SK-N-SH (cell line): Measurements from ENCODE around the gene B3GNT3. TPM values are rescaled to one million over a fixed set of nuclear protein-coding genes. Genes with fewer than 3 reads are reported as not detected.

Source experiments
- CTCF ChIA-PET: fragments of 300-600, 350-600 bp; formaldehyde crosslinking; extraction: SDS; loops from one replicate; lab custom pipeline; 2021; lab: Yijun Ruan, JAX
- POLR2A ChIA-PET: fragments of 350-600 bp; sonication (Branson Sonifier 250); formaldehyde crosslinking; extraction: SDS; loops from one replicate; lab custom pipeline; 2020; ENCODE audit warnings: antibody characterized with exemption, inconsistent platforms; lab: Yijun Ruan, JAX
- DNase-seq: peaks from one replicate; pipeline ENCODE4 v3.0.0; 2012
- H2AFZ ChIP-seq: fragments of 200-600 bp; sonication (generic); 2 replicates; pipeline ENCODE4 v1.8.1; 2016; ENCODE audit warnings: antibody characterized with exemption, mild to moderate bottlenecking, low read depth
- H3F3A ChIP-seq: fragments of 200-600 bp; sonication (generic); replicated peaks from 2 replicates; pipeline ENCODE3; 2016; ENCODE audit warnings: antibody characterized with exemption, mild to moderate bottlenecking; ENCODE audit not compliant: insufficient read depth
- H3K27ac ChIP-seq, 2 experiments: fragments of 200-500 bp in 1 of 2; fragments of 200-600 bp in 1 of 2; sonication (Bioruptor generic) in 1 of 2; sonication (generic), shearing (Covaris generic) in 1 of 2; 2 replicates each; pipeline versions ENCODE4 v1.5.1 to v1.6.1; 2014 to 2016; ENCODE audit warnings: low read depth in 2 of 2, inconsistent platforms in 1 of 2, low read length in 1 of 2, mild to moderate bottlenecking in 1 of 2, mixed read lengths in 1 of 2
- H3K27me3 ChIP-seq: fragments of 200-600 bp; sonication (generic), shearing (Covaris generic); 2 replicates; pipeline ENCODE4 v1.6.1; 2016; ENCODE audit warnings: mixed run types; ENCODE audit not compliant: insufficient read depth
- H3K36me3 ChIP-seq, 2 experiments: fragments of 200-500 bp in 1 of 2; fragments of 200-600 bp in 1 of 2; sonication (Bioruptor generic) in 1 of 2; sonication (generic) in 1 of 2; replicated peaks in 1 of 2; 2 replicates each; pipeline versions ENCODE3 to v1.5.1; 2014 to 2016; ENCODE audit warnings: low read length in 1 of 2, mild to moderate bottlenecking in 1 of 2; ENCODE audit not compliant: insufficient read depth in 2 of 2, control insufficient read depth in 1 of 2
- H3K4me1 ChIP-seq, 2 experiments: fragments of 200-500 bp in 1 of 2; fragments of 200-600 bp in 1 of 2; sonication (Bioruptor generic) in 1 of 2; sonication (generic), shearing (Covaris generic) in 1 of 2; 2 replicates each; pipeline versions ENCODE4 v1.5.1 to v1.6.1; 2014 to 2016; ENCODE audit warnings: low read depth in 1 of 2, low read length in 1 of 2, mixed run types in 1 of 2; ENCODE audit not compliant: insufficient read depth in 2 of 2, control insufficient read depth in 1 of 2
- H3K4me2 ChIP-seq: fragments of 200-600 bp; sonication (generic), shearing (Covaris generic); 2 replicates; pipeline ENCODE4 v1.6.1; 2017; ENCODE audit warnings: mixed run types
- H3K4me3 ChIP-seq, 2 experiments: fragments of 200-500 bp in 1 of 2; fragments of 200-600 bp in 1 of 2; sonication (Bioruptor generic) in 1 of 2; sonication (generic), shearing (Covaris generic) in 1 of 2; 2 replicates each; pipeline versions ENCODE4 v1.5.1 to v1.8.1; 2014 to 2016; ENCODE audit warnings: low read depth in 2 of 2, inconsistent platforms in 1 of 2, low read length in 1 of 2, mild to moderate bottlenecking in 1 of 2, mixed read lengths in 1 of 2, moderate library complexity in 1 of 2
- H3K79me2 ChIP-seq: fragments of 200-600 bp; sonication (generic); 2 replicates; pipeline ENCODE4 v1.8.1; 2017; ENCODE audit warnings: mild to moderate bottlenecking; ENCODE audit not compliant: insufficient read depth
- H3K9ac ChIP-seq: fragments of 200-600 bp; sonication (generic); 2 replicates; pipeline ENCODE4 v1.6.1; 2017; ENCODE audit warnings: mixed run types
- H3K9me2 ChIP-seq: fragments of 200-600 bp; sonication (generic); 2 replicates; pipeline ENCODE4 v1.6.1; 2017; ENCODE audit warnings: mixed run types
- H3K9me3 ChIP-seq: fragments of 200-600 bp; sonication (generic); 2 replicates; pipeline ENCODE4 v1.6.1; 2017; ENCODE audit warnings: mixed run types, mild to moderate bottlenecking, moderate library complexity
- H4K20me1 ChIP-seq: fragments of 200-600 bp; sonication (generic); 2 replicates; pipeline ENCODE4 v1.6.1; 2017; ENCODE audit warnings: mild to moderate bottlenecking, mixed run types; ENCODE audit not compliant: insufficient read depth
- EP300 ChIP-seq, 2 experiments: IDR thresholded peaks; 2 replicates each; pipeline versions ENCODE4 v1.4.0 to v1.6.1; 2012; ENCODE audit warnings: borderline replicate concordance in 1 of 2, low read depth in 1 of 2, low read length in 1 of 2
- FOSL2 ChIP-seq: IDR thresholded peaks from 2 replicates; pipeline ENCODE4 v1.4.0; 2012; ENCODE audit warnings: low read depth, mild to moderate bottlenecking, moderate library complexity, borderline replicate concordance
- FOXM1 ChIP-seq: IDR thresholded peaks from 2 replicates; pipeline ENCODE4 v1.4.0; 2012; ENCODE audit warnings: low read depth, mild to moderate bottlenecking
- GABPA ChIP-seq: IDR thresholded peaks from 2 replicates; pipeline ENCODE4 v1.4.0; 2012; ENCODE audit warnings: low read depth, mild to moderate bottlenecking
- MEF2A ChIP-seq: IDR thresholded peaks from 2 replicates; pipeline ENCODE4 v1.4.0; 2012; ENCODE audit warnings: low read depth, borderline replicate concordance
- MXI1 ChIP-seq: IDR thresholded peaks from 2 replicates; pipeline ENCODE4 v1.6.1; 2012; ENCODE audit warnings: mild to moderate bottlenecking, low read depth, low read length, improper control_type of control experiment
- NRF1 ChIP-seq: IDR thresholded peaks from 2 replicates; pipeline ENCODE4 v1.6.1; 2012; ENCODE audit warnings: low read depth, mild to moderate bottlenecking, low read length
- POLR2AphosphoS5 ChIP-seq: IDR thresholded peaks from 2 replicates; pipeline ENCODE4 v1.6.1; 2012; ENCODE audit warnings: low read depth, low read length
- RAD21 ChIP-seq: IDR thresholded peaks from 2 replicates; pipeline ENCODE4 v1.6.1; 2012; ENCODE audit warnings: mild to moderate bottlenecking, low read length
- RCOR1 ChIP-seq: fragments of 150-350 bp; IDR thresholded peaks from 2 replicates; pipeline ENCODE4 v1.6.1; 2017; ENCODE audit warnings: antibody characterized with exemption, low read length
- RFX5 ChIP-seq: IDR thresholded peaks from 2 replicates; pipeline ENCODE4 v1.6.1; 2012; ENCODE audit warnings: mild to moderate bottlenecking, improper control_type of control experiment, low read length
- TAF1 ChIP-seq: IDR thresholded peaks from 2 replicates; pipeline ENCODE4 v1.6.1; 2012; ENCODE audit warnings: low read depth, mild to moderate bottlenecking, low read length, moderate library complexity, borderline replicate concordance
- TEAD4 ChIP-seq: IDR thresholded peaks from 2 replicates; pipeline ENCODE4 v1.4.0; 2012; ENCODE audit warnings: mild to moderate bottlenecking, borderline replicate concordance; ENCODE audit not compliant: insufficient read depth
- YY1 ChIP-seq: IDR thresholded peaks from 2 replicates; pipeline ENCODE4 v1.4.0; 2012; ENCODE audit warnings: low read depth, mild to moderate bottlenecking
- WGBS: methylation state at CpG from one replicate; pipeline ENCODE4 v1.1.6; 2017; ENCODE audit warnings: low lambda C conversion rate; 5-methylcytosine and 5-hydroxymethylcytosine counted together
- polyA plus RNA-seq, 3 experiments: library from polyadenylated mRNA; depleted of rRNA; stranded (reverse); fragments of >200 nt; gene quantifications; 2 replicates each; pipeline ENCODE4 v1.2.3, GENCODE V29; 2012
- TF ChIP-seq, protein P1 (sequence below): IDR thresholded peaks from 2 replicates; pipeline ENCODE4 v1.4.0; 2012; ENCODE audit warnings: low read depth, borderline replicate concordance
- TF ChIP-seq, protein P2 (sequence below): IDR thresholded peaks from 2 replicates; pipeline ENCODE4 v1.4.0; 2012; ENCODE audit warnings: low read depth, borderline replicate concordance
- TF ChIP-seq, protein P3 (sequence below): fragments of 200-600 bp; sonication (generic); IDR thresholded peaks from 2 replicates; pipeline ENCODE4 v1.6.1; 2017; ENCODE audit warnings: antibody characterized with exemption, mild to moderate bottlenecking, moderate library complexity
- TF ChIP-seq, protein P4 (sequence below): IDR thresholded peaks from 2 replicates; pipeline ENCODE4 v1.6.1; 2012; ENCODE audit warnings: mild to moderate bottlenecking, low read depth, low read length, moderate library complexity

Gene B3GNT3
- polyA plus RNA-seq, 1 of the 3 experiments (the other 2 are of a cell fraction) = not detected

DNA sequence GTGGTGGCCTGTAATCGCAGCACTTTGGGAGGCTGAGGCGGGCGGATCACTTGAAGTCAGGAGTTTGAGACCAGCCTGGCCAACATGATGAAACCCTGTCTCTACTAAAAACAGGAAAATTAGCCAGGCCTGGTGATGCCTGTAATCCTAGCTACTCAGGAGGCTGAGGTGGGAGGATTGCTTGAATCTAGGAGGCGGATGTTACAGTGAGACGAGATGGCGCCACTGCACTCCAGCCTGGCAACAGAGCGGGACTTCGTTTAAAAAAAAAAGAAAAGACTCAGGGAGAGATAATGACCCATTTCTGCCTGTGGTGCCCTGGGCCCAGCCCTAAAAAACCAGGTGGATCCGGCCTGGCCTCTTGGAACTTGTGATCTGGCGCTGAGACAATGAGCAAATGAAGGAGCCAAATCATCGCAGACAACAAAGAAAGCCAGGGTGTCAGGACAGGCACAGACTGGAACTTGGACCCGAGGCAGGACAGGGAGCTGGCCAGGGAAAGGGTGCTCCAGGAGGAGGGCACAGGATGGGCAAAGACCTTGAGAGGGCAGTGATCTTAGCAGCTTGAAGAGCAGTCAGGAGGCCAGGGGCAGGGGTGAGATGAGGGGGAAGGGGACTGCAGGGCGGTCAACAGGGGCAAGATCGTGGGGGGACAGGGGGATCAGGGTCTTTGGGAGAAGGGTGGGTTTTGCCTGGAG lies 53.8 kb downstream of the B3GNT3 start:
- Histone ChIP-seq H3K36me3 (no peaks in the 10 kb centered on the region), H4K20me1 (no peaks in the 10 kb centered on the region), H3K27me3 (no peaks in the 10 kb centered on the region), H2AFZ (no peak overlapping the region), H3K27ac (no peak overlapping the region), H3K79me2 (no peaks in the 10 kb centered on the region), H3K9me2 (no peaks in the 10 kb centered on the region), H3F3A (no peaks in the 10 kb centered on the region), H3K4me1 (no peaks in the 10 kb centered on the region; a peak in 1 of 4 replicates)
- CTCF ChIA-PET = interaction anchor here (0.9 to 1.8 kb wide), 3 partner anchors 11 to 107 kb away, joined by 3 to 9 read pairs (median 5); partner anchors contain the start of gene RPL18A
- 93% methylated on average over 14 of the region's 14 CpGs for WGBS
- DNase-seq = peak; percentile 9
- POLR2A ChIA-PET = interaction anchor here (1.1 to 1.6 kb wide), 3 partner anchors 11 to 18 kb away, joined by 3 to 7 read pairs (median 3); partner anchors contain the start of gene RPL18A
- no peak for TF ChIP-seq FOSL2
- no peak for TF ChIP-seq EP300 (IDR thresholded peaks at IDR 0.05; ENCODE audit: borderline replicate concordance in 1 of 2, low read depth in 1 of 2, low read length in 1 of 2)
- no peak for TF ChIP-seq FOXM1
- TF ChIP-seq RFX5 = no peak
- TF ChIP-seq, all 33 proteins: peak for 0
- Histone ChIP-seq H3K9me3 (no peaks in the 10 kb centered on the region), H3K4me2 (no peak overlapping the region), H3K9ac (no peak overlapping the region), H3K4me3 (no peak overlapping the region)

DNA sequence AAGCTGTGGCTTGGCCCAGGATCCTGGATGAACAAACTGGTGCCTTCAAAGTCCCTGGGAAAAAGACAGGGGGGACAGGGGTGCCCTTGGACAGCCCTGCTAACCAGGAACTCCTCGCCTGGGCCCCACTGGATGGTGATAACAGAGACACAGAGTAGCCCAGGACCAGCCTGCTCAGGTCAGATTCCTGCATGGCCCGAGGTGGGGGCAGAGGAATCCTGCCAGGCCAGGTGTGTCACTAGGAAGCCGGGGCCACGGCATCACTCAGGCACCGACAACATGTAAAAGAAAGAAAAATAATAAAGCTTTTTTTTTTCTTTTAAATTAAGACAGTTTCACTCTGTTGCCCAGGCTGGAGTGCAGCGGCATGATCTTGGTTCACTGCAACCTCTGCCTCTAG lies 59.1 kb downstream of the B3GNT3 start:
- Histone ChIP-seq H2AFZ (no peak overlapping the region), H3K4me2 (no peak overlapping the region), H3K79me2 (no peaks in the 10 kb centered on the region), H3K27ac (no peak overlapping the region), H3K36me3 (no peaks in the 10 kb centered on the region), H3K4me3 (no peak overlapping the region), H3K9me3 (no peaks in the 10 kb centered on the region), H3K9ac (no peak overlapping the region), H3K27me3 (no peaks in the 10 kb centered on the region), H4K20me1 (no peaks in the 10 kb centered on the region), H3F3A (no peaks in the 10 kb centered on the region), H3K9me2 (no peaks in the 10 kb centered on the region), H3K4me1 (no peaks in the 10 kb centered on the region; a peak in 1 of 4 replicates)
- DNase-seq = no peak
- WGBS = 89% methylated on average over 5 of the region's 6 CpGs
- ChIA-PET POLR2A (no interaction called here), CTCF (interaction anchor here (0.8 to 5.8 kb wide), 13 partner anchors 11 to 508 kb away, joined by 3 to 46 read pairs (median 7); partner anchors contain the start of gene B3GNT3)
- TF ChIP-seq FOSL2 = no peak
- no peak for TF ChIP-seq YY1
- TF ChIP-seq TEAD4 = no peak
- no peak for TF ChIP-seq FOXM1
- TF ChIP-seq, protein P1, sequence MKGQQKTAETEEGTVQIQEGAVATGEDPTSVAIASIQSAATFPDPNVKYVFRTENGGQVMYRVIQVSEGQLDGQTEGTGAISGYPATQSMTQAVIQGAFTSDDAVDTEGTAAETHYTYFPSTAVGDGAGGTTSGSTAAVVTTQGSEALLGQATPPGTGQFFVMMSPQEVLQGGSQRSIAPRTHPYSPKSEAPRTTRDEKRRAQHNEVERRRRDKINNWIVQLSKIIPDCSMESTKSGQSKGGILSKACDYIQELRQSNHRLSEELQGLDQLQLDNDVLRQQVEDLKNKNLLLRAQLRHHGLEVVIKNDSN = no peak
- TF ChIP-seq POLR2AphosphoS5 = no peak
- TF ChIP-seq, protein P2, sequence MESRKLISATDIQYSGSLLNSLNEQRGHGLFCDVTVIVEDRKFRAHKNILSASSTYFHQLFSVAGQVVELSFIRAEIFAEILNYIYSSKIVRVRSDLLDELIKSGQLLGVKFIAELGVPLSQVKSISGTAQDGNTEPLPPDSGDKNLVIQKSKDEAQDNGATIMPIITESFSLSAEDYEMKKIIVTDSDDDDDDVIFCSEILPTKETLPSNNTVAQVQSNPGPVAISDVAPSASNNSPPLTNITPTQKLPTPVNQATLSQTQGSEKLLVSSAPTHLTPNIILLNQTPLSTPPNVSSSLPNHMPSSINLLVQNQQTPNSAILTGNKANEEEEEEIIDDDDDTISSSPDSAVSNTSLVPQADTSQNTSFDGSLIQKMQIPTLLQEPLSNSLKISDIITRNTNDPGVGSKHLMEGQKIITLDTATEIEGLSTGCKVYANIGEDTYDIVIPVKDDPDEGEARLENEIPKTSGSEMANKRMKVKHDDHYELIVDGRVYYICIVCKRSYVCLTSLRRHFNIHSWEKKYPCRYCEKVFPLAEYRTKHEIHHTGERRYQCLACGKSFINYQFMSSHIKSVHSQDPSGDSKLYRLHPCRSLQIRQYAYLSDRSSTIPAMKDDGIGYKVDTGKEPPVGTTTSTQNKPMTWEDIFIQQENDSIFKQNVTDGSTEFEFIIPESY = no peak
- TF ChIP-seq, protein P3, sequence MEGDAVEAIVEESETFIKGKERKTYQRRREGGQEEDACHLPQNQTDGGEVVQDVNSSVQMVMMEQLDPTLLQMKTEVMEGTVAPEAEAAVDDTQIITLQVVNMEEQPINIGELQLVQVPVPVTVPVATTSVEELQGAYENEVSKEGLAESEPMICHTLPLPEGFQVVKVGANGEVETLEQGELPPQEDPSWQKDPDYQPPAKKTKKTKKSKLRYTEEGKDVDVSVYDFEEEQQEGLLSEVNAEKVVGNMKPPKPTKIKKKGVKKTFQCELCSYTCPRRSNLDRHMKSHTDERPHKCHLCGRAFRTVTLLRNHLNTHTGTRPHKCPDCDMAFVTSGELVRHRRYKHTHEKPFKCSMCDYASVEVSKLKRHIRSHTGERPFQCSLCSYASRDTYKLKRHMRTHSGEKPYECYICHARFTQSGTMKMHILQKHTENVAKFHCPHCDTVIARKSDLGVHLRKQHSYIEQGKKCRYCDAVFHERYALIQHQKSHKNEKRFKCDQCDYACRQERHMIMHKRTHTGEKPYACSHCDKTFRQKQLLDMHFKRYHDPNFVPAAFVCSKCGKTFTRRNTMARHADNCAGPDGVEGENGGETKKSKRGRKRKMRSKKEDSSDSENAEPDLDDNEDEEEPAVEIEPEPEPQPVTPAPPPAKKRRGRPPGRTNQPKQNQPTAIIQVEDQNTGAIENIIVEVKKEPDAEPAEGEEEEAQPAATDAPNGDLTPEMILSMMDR = no peak
- no peak for TF ChIP-seq RAD21
- TF ChIP-seq GABPA = no peak
- no peak for TF ChIP-seq NRF1
- no peak for TF ChIP-seq TAF1
- TF ChIP-seq MXI1 = no peak
- TF ChIP-seq, protein P4, sequence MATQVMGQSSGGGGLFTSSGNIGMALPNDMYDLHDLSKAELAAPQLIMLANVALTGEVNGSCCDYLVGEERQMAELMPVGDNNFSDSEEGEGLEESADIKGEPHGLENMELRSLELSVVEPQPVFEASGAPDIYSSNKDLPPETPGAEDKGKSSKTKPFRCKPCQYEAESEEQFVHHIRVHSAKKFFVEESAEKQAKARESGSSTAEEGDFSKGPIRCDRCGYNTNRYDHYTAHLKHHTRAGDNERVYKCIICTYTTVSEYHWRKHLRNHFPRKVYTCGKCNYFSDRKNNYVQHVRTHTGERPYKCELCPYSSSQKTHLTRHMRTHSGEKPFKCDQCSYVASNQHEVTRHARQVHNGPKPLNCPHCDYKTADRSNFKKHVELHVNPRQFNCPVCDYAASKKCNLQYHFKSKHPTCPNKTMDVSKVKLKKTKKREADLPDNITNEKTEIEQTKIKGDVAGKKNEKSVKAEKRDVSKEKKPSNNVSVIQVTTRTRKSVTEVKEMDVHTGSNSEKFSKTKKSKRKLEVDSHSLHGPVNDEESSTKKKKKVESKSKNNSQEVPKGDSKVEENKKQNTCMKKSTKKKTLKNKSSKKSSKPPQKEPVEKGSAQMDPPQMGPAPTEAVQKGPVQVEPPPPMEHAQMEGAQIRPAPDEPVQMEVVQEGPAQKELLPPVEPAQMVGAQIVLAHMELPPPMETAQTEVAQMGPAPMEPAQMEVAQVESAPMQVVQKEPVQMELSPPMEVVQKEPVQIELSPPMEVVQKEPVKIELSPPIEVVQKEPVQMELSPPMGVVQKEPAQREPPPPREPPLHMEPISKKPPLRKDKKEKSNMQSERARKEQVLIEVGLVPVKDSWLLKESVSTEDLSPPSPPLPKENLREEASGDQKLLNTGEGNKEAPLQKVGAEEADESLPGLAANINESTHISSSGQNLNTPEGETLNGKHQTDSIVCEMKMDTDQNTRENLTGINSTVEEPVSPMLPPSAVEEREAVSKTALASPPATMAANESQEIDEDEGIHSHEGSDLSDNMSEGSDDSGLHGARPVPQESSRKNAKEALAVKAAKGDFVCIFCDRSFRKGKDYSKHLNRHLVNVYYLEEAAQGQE = no peak
- no peak for TF ChIP-seq MEF2A
- TF ChIP-seq EP300 (IDR thresholded peaks at IDR 0.05; ENCODE audit: borderline replicate concordance in 1 of 2, low read depth in 1 of 2, low read length in 1 of 2) = no peak
- no peak for TF ChIP-seq RCOR1
